Activated naive CD8-positive, alpha-beta T cell treated with anti-CD3 and anti-CD28 coated beads, Interleukin-2, amount 10 ng/mL, durations not matched to agents 7 days and 5 days (primary cell): Measurements from ENCODE around the gene ARF5. TPM values are rescaled to one million over a fixed set of nuclear protein-coding genes. Genes with fewer than 3 reads are reported as not detected.

Experiments used
- ATAC-seq: fragments of 150-1000 bp; cut with Tn5 transposase; one replicate; pipeline ENCODE4 v1.10.0; 2021; ENCODE audit warnings: low read depth, moderate library complexity
- POLR2A ChIA-PET: fragments of 350-600 bp; sonication (Branson Sonifier 250); formaldehyde crosslinking; loops from one replicate; lab custom pipeline; 2021; ENCODE audit warnings: antibody characterized with exemption; lab: Charles Lee
- DNase-seq: peaks from one replicate; pipeline ENCODE4 v3.0.0; 2021
- H3K27ac Mint-ChIP-seq: one replicate; pipeline ENCODE4 v1.8.0; 2022; ENCODE audit warnings: mild to moderate bottlenecking, mixed read lengths
- H3K27me3 Mint-ChIP-seq: one replicate; pipeline ENCODE4 v1.8.0; 2022; ENCODE audit warnings: mild to moderate bottlenecking, moderate library complexity, mixed read lengths
- H3K36me3 Mint-ChIP-seq: one replicate; pipeline ENCODE4 v1.8.0; 2021; ENCODE audit warnings: mild to moderate bottlenecking, mixed read lengths
- H3K4me1 Mint-ChIP-seq: one replicate; pipeline ENCODE4 v1.8.0; 2021; ENCODE audit warnings: mixed read lengths
- H3K4me3 Mint-ChIP-seq: one replicate; pipeline ENCODE4 v1.8.0; 2022; ENCODE audit warnings: mild to moderate bottlenecking, moderate library complexity, mixed read lengths
- H3K9me3 Mint-ChIP-seq: one replicate; pipeline ENCODE4 v1.8.0; 2021; ENCODE audit warnings: mixed read lengths
- total RNA-seq, 2 experiments: library from RNA; stranded (reverse); gene quantifications; one replicate each; pipeline ENCODE4 v1.2.3, GENCODE V29; 2021

The ARF5 gene
- total RNA-seq, 2 experiments from 2014 or later = 114 TPM

- Mint-ChIP-seq H3K4me3 (no peak overlapping the region), H3K27ac (no peak overlapping the region), H3K9me3 (no peaks in the 10 kb centered on the region), H3K27me3 (no peaks in the 10 kb centered on the region), H3K36me3 (peaks cover 18% of the 10 kb centered on the region), H3K4me1 (peaks cover 18% of the 10 kb centered on the region)
- DNase-seq = no peak
- POLR2A ChIA-PET = no interaction called here
- no peak for ATAC-seq
These were observed 9.4 kb upstream of the ARF5 start for GRCh38 chr7:127578711-127579275.

- Mint-ChIP-seq H3K4me3 (no peak overlapping the region), H3K9me3 (no peaks in the 10 kb centered on the region), H3K27me3 (no peaks in the 10 kb centered on the region), H3K36me3 (peaks cover 18% of the 10 kb centered on the region), H3K4me1 (peaks cover 29% of the 10 kb centered on the region), H3K27ac (no peak overlapping the region)
- no peak for ATAC-seq
- no peak for DNase-seq
- POLR2A ChIA-PET = interaction anchor here (1.1 kb wide), 1 partner anchor 10 kb away, joined by 3 read pairs; no protein-coding TSS in a partner anchor
These were observed 7.6 kb upstream of the ARF5 start for GRCh38 chr7:127580612-127581011.

GRCh38 chr7:127581716-127582115 is 6.5 kb upstream of the ARF5 start:
- no peak overlapping the region for H3K27ac Mint-ChIP-seq

GRCh38 chr7:127582361-127582760 is 5.8 kb upstream of the ARF5 start:
- no peak overlapping the region for H3K27ac Mint-ChIP-seq
- H3K4me1 Mint-ChIP-seq = peaks cover 35% of the 10 kb centered on the region
- peaks cover 2% of the 10 kb centered on the region for H3K27me3 Mint-ChIP-seq
- ATAC-seq (no peak), DNase-seq (no peak)
- no peak overlapping the region for H3K4me3 Mint-ChIP-seq
- no peaks in the 10 kb centered on the region for H3K9me3 Mint-ChIP-seq
- peaks cover 18% of the 10 kb centered on the region for H3K36me3 Mint-ChIP-seq
- POLR2A ChIA-PET = no interaction called here

More at GRCh38 chr7:127581716-127582115, 6.5 kb upstream of the ARF5 start:
- H3K36me3 Mint-ChIP-seq = peaks cover 18% of the 10 kb centered on the region
- ATAC-seq (no peak), DNase-seq (no peak)
- peaks cover 2% of the 10 kb centered on the region for H3K27me3 Mint-ChIP-seq
- no peaks in the 10 kb centered on the region for H3K9me3 Mint-ChIP-seq
- H3K4me1 Mint-ChIP-seq = peaks cover 34% of the 10 kb centered on the region
- POLR2A ChIA-PET = no interaction called here
- no peak overlapping the region for H3K4me3 Mint-ChIP-seq

GRCh38 chr7:127584648-127585043 is 3.6 kb upstream of the ARF5 start:
- no peak for DNase-seq
- no peak for ATAC-seq
- peak overlapping the region; percentile 95 for H3K4me3 Mint-ChIP-seq
- H3K27me3 Mint-ChIP-seq = peaks cover 2% of the 10 kb centered on the region
- no peaks in the 10 kb centered on the region for H3K9me3 Mint-ChIP-seq
- POLR2A ChIA-PET = interaction anchor here (0.5 kb wide), 1 partner anchor 8 kb away, joined by 3 read pairs; no protein-coding TSS in a partner anchor
- H3K36me3 Mint-ChIP-seq = peaks cover 11% of the 10 kb centered on the region
- peak overlapping the region; percentile 92 for H3K27ac Mint-ChIP-seq
- H3K4me1 Mint-ChIP-seq = peaks cover 39% of the 10 kb centered on the region

- Mint-ChIP-seq H3K4me3 (peak within 1 kb of the TSS; percentile 95), H3K4me1 (peaks cover 44% of the 10 kb centered on the region), H3K27ac (peak within 1 kb of the TSS; percentile 92), H3K27me3 (peaks cover 2% of the 10 kb centered on the region), H3K36me3 (peaks cover 10% of the 10 kb centered on the region), H3K9me3 (no peaks in the 10 kb centered on the region)
- DNase-seq = peak; percentile 99
- POLR2A ChIA-PET = interaction anchor here (0.5 to 1.7 kb wide), 3 partner anchors 9 to 193 kb away, joined by 3 to 7 read pairs (median 7); partner anchors contain the start of genes SND1 and ZNF800
- peak; percentile 71 for ATAC-seq
These were observed 2.9 kb upstream of the ARF5 start, which contains the start of gene GCC1 for GRCh38 chr7:127585044-127585953. GCC1 (minus strand) TSS chr7:127585596; CDS start chr7:127585182, 414 bp downstream.

- H3K36me3 Mint-ChIP-seq = peaks cover 12% of the 10 kb centered on the region
- H3K4me3 Mint-ChIP-seq = peak overlapping the region; percentile 95
- H3K4me1 Mint-ChIP-seq = peaks cover 41% of the 10 kb centered on the region
- no peaks in the 10 kb centered on the region for H3K9me3 Mint-ChIP-seq
- POLR2A ChIA-PET = interaction anchor here (1.1 to 1.7 kb wide), 3 partner anchors 65 to 735 kb away, joined by 3 to 7 read pairs (median 7); partner anchors contain the start of genes SND1 and ZNF800
- DNase-seq (no peak), ATAC-seq (no peak)
- no peak overlapping the region for H3K27ac Mint-ChIP-seq
- peaks cover 2% of the 10 kb centered on the region for H3K27me3 Mint-ChIP-seq
These were observed 1.9 kb upstream of the ARF5 start for GRCh38 chr7:127586346-127586745.

- Mint-ChIP-seq H3K4me1 (peaks cover 33% of the 10 kb centered on the region), H3K9me3 (no peaks in the 10 kb centered on the region), H3K4me3 (peak overlapping the region; percentile 73), H3K27me3 (peaks cover 2% of the 10 kb centered on the region), H3K27ac (no peak overlapping the region), H3K36me3 (peaks cover 11% of the 10 kb centered on the region)
- POLR2A ChIA-PET = interaction anchor here (1.5 kb wide), 1 partner anchor 195 kb away, joined by 3 read pairs; the partner anchor contains the start of gene ZNF800
- DNase-seq = no peak
- ATAC-seq = no peak
These were observed 570 bp upstream of the ARF5 start for GRCh38 chr7:127587663-127588018.

- peak overlapping the region; percentile 96 for H3K4me3 Mint-ChIP-seq
- ATAC-seq = peak; percentile 40
- H3K36me3 Mint-ChIP-seq = peaks cover 8% of the 10 kb centered on the region
- DNase-seq = no peak
- H3K4me1 Mint-ChIP-seq = peaks cover 24% of the 10 kb centered on the region
- H3K27me3 Mint-ChIP-seq = peaks cover 2% of the 10 kb centered on the region
- H3K9me3 Mint-ChIP-seq = no peaks in the 10 kb centered on the region
- POLR2A ChIA-PET = interaction anchor here (1.5 kb wide), 1 partner anchor 196 kb away, joined by 3 read pairs; the partner anchor contains the start of gene ZNF800
- H3K27ac Mint-ChIP-seq = peak overlapping the region; percentile 92
These were observed 679 bp downstream of the ARF5 start for GRCh38 chr7:127588697-127589482.

- Mint-ChIP-seq H3K4me3 (peak overlapping the region; percentile 96), H3K27me3 (peaks cover 2% of the 10 kb centered on the region), H3K4me1 (peaks cover 18% of the 10 kb centered on the region), H3K27ac (peak overlapping the region; percentile 37), H3K9me3 (no peaks in the 10 kb centered on the region), H3K36me3 (peaks cover 8% of the 10 kb centered on the region)
- no peak for ATAC-seq
- POLR2A ChIA-PET = no interaction called here
- no peak for DNase-seq
These were observed 1.7 kb downstream of the ARF5 start for GRCh38 chr7:127589896-127590295.

GRCh38 chr7:127591189-127591588 is 3.0 kb downstream of the ARF5 start:
- H3K4me1 Mint-ChIP-seq = peaks cover 12% of the 10 kb centered on the region
- peaks cover 2% of the 10 kb centered on the region for H3K27me3 Mint-ChIP-seq
- POLR2A ChIA-PET = interaction anchor here (0.8 kb wide), 1 partner anchor 11 kb away, joined by 3 read pairs; no protein-coding TSS in a partner anchor
- DNase-seq (no peak), ATAC-seq (no peak)
- H3K36me3 Mint-ChIP-seq = peaks cover 8% of the 10 kb centered on the region
- no peaks in the 10 kb centered on the region for H3K9me3 Mint-ChIP-seq
- H3K4me3 Mint-ChIP-seq = no peak overlapping the region
- H3K27ac Mint-ChIP-seq = no peak overlapping the region

- Mint-ChIP-seq H3K27ac (no peak overlapping the region), H3K4me3 (no peak overlapping the region), H3K36me3 (peaks cover 8% of the 10 kb centered on the region), H3K27me3 (no peaks in the 10 kb centered on the region), H3K4me1 (peaks cover 12% of the 10 kb centered on the region), H3K9me3 (no peaks in the 10 kb centered on the region)
- DNase-seq (no peak), ATAC-seq (no peak)
- POLR2A ChIA-PET = no interaction called here
These were observed 3.4 kb downstream of the ARF5 start for GRCh38 chr7:127591591-127591990.

- Mint-ChIP-seq H3K27me3 (no peaks in the 10 kb centered on the region), H3K9me3 (no peaks in the 10 kb centered on the region), H3K4me1 (peaks cover 10% of the 10 kb centered on the region), H3K4me3 (no peak overlapping the region), H3K27ac (no peak overlapping the region), H3K36me3 (peaks cover 8% of the 10 kb centered on the region)
- ATAC-seq (no peak), DNase-seq (no peak)
- POLR2A ChIA-PET = no interaction called here
These were observed 4.3 kb downstream of the ARF5 start for GRCh38 chr7:127592550-127592949.
